B cell (primary cell): Measurements from ENCODE around the gene SLC9A6.

Experiments used
- CTCF ChIP-seq: fragments of 200-600 bp; IDR thresholded peaks from one replicate; pipeline ENCODE4 v1.8.0; 2022; ENCODE audit warnings: antibody characterized with exemption, mild to moderate bottlenecking
- EZH2 ChIP-seq: IDR thresholded peaks from 2 replicates; pipeline ENCODE4 v1.6.1; 2012; ENCODE audit warnings: borderline replicate concordance, low read depth, mild to moderate bottlenecking, moderate library complexity, low read length; ENCODE audit not compliant: insufficient read depth, poor library complexity, severe bottlenecking

- TF ChIP-seq EZH2, result no peak
- no peak for TF ChIP-seq CTCF
These were observed 82.7 kb downstream of the SLC9A6 start for GRCh38 chrX:136067966-136068365.
